Putamen (tissue), 1 donor: ENCODE data around the gene STC2.
"Not testable (repeated sequence)": the region's sequence is repeated elsewhere in the genome, so short reads cannot be mapped to it uniquely, and the experiment has no call there.

Experiments
- DNase-seq: peaks from one replicate; pipeline ENCODE4 v3.0.0-alpha.2; 2016; ENCODE audit warnings: low spot score

Gene STC2

DNA sequence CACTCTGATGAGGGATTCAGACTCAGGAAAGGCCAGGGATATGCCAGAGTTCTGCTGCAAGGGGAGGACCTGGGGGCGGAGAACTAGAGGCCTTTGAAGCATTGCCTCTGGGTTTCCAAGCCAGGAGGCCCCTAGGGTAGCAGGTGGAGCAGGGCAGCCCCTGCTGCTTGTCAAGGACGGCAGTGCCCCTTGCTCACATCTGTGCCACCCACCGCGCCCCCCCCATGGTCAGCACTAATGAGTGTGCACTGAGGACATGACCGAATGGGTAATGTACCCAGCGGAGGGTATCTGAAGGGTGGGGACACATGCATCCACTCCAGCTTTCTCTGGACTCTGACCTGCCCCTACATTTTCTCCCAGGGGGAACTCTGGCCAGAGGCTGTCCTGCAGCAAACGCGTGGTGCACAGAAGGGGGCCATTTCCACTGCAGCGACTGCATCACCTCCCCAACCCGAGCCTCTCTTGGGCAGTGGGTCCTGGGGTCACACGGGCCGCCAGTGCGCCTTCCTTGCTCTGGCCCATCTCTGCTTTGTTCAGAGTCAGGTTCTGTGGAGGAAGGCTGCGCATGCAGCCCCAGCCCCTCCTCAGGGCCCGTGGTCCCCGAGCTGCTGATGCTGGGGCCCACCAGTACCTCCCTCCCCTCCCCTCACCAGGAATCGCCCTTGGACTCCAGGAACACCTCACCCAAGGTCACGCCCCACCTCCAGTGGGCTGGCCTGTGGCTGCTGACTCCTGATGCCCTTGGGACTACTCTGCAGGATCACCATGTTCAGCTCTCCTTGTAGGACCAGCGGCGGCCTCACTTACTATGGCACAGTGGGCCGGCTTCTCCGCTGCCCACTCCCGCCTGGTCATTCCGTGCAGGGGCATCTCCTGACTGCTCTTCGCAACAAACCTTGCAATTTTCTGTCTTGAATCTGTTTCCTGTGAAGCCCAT, 31.2 kb downstream of the STC2 start:
- DNase-seq, result no peak

DNA sequence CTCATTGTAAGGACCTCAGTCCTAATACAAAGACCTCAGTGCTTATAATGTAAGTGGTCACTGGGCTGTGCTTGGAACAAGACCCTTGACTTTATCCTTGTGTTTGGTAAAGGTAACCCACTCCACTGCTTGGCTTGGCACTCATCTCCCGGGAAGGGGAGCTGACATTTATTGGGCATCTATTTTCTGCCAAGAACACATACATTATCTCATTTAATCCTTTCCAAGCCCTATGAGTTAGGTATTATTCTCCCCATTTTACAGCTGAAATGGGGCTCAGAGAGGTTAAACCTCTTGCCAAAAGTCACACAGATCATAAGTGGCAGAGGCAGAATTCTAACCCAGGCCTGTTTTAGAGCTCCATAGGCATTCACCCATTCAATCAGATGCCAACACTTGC, 32.4 kb downstream of the STC2 start:
- no peak for DNase-seq

- DNase-seq, result no peak
Observed at GRCh38 chr5:173294673-173295320, 33.4 kb downstream of the STC2 start.

GRCh38 chr5:173293817-173294672, 34.2 kb downstream of the STC2 start:
- DNase-seq, result peak; percentile 72

GRCh38 chr5:173291722-173292658, 36.2 kb downstream of the STC2 start:
- no peak for DNase-seq

GRCh38 chr5:173290477-173291131, 37.6 kb downstream of the STC2 start:
- DNase-seq, result no peak

DNA sequence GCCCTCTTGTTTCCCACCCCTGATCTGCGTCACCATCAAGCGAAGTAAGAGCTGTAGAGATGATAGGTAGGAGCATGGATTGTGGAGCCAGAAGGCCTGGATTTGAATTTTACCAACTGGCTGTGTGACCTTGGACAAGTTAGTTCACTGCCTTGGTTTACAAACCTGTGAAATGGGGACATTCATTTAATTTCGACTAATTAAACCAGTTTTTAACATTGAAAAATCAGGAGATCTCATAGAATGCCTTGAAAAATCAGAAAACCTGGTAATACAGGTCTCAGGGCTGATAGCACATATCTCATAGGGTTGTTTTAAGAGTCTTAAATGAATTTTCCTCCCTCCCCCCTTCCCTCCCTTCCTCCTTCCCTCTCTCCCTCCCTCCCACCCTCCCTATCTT, 38.8 kb downstream of the STC2 start:
- DNase-seq, result no peak

GRCh38 chr5:173288632-173289031, 39.6 kb downstream of the STC2 start:
- DNase-seq, result no peak

- DNase-seq, result no peak
Observed at GRCh38 chr5:173287086-173287485, 41.1 kb downstream of the STC2 start.

DNA sequence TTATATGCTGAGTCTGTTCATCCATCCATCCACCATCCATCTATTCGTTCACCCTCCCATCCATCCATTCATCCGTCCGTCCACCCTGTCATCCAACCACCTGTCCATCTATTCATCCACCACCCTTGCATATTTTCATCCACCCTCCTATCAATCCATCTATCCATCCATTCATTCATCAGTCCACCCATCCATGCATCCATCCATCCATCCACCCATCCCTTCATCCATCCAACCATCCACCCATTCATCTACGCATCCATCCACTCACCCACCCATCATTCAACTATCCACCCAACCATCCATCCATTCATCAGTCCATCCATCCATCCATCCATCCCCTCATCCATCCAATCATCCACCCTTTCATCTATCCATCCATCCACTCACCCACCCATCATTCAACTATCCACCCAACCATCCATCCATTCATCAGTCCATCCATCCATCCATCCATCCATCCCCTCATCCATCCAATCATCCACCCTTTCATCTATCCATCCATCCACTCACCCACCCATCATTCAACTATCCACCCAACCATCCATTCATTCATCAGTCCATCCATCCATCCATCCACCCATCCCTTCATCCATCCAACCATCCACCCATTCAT, 43.8 kb downstream of the STC2 start:
- not testable (repeated sequence) for DNase-seq

GRCh38 chr5:173283318-173284288, 44.6 kb downstream of the STC2 start:
- DNase-seq, result peak; percentile 33

DNA sequence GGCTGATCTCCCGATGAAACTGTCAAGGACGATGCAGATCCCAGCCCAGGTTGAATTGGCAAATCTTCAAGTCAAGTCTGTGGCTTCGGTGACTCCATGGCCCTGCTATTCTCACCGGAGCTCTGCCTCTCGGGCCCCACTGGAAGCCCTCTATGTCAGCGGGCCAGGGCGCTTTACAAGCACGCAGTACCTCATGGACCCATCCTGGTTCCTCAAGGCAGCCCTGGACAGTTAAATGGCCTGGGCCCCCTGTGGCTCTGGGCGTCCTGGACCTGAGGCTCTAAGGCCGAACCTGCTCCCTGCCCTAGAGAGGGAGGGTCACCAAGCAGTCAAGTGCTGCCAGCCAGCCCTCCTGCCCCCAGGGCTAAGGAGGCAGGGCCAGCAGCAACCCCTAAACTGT, 45.3 kb downstream of the STC2 start:
- no peak for DNase-seq

DNA sequence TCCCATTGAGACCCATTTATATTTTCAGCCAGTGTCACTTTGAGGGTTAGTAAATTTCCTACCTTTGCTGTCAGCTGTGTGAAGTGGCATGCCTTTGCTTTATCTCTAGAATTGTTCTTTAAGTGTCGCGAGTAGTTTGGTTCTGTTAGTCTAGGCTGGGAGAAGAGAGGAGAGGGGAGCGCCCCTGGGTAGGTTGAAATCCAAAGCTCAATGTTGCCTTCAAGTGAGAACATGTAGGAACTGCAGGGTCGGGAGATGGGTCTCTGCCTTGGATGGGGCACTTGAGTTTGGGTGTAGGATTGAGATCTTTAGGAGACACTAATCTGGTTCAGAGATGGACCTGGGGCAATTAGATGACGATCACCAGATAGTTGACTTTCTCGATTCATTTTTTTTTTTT, 46.3 kb downstream of the STC2 start:
- no peak for DNase-seq

- DNase-seq, result no peak
Observed at GRCh38 chr5:173279166-173279565, 49.0 kb downstream of the STC2 start.

GRCh38 chr5:173278641-173279040, 49.6 kb downstream of the STC2 start:
- no peak for DNase-seq

- no peak for DNase-seq
Observed at GRCh38 chr5:173278172-173278571, 50.0 kb downstream of the STC2 start.

GRCh38 chr5:173274771-173275170, 53.4 kb downstream of the STC2 start:
- DNase-seq, result no peak

- DNase-seq, result no peak
Observed at GRCh38 chr5:173271419-173271818, 56.8 kb downstream of the STC2 start.
